Measurements from ENCODE around the gene ZFYVE9. TPM values are rescaled to one million over a fixed set of nuclear protein-coding genes. Genes with fewer than 3 reads are reported as not detected.

Gene ZFYVE9
- total and polyA plus RNA-seq, 10 of the 15 experiments (the other 5 are each of a cell fraction or from before 2014, with no cell fraction given) = 0.26 to 6.9 (median 2.3) TPM

DNA sequence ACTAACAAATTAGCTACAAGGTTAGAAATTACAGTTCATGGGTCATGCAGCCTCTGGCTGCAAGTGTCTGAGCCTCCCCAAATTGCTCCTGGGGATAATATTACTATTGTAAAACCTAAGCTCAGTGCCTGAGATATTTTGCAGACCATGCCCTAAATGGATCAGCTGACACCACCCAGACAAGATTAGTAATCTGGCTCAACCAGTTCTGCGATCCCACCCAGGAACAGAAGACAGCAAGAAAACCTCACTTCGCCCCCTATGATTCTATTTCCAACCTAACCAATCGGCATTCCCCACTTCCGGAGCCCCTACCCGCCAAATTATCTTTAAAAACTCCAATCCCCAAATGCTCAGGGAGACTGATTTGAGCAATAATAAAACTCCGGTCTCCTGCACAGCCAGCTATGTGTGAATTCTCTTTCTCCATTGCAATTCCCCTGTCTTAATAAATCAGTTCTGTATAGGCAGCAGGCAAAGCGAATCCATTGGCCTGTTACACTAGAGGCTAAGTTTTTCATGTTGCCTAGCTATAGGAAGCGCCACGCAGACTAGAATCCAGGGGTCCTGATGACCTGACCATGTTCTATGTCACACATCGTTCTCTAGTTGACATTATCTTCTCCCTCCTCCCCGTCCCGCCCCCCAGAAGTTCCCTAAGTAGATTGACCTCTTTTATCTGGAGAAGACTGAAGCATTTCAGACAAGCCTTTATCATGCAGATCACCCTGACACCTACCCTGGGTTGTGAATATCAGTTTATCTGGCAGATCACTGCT, 22.4 kb upstream of the ZFYVE9 start (continued):
- TF ChIP-seq BCL3 (IDR thresholded peaks at IDR 0.05; ENCODE audit: borderline replicate concordance, insufficient read depth, low read depth, low read length, poor library complexity, severe bottlenecking) (no peak), MYB (IDR thresholded peaks at IDR 0.05; ENCODE audit: borderline replicate concordance, low read depth, low read length) (no peak), SUPT20H (IDR thresholded peaks at IDR 0.05; ENCODE audit: borderline replicate concordance, control insufficient read depth, low read depth, low read length) (no peak), IKZF2 (IDR thresholded peaks at IDR 0.05) (no peak), BMI1 (IDR thresholded peaks at IDR 0.05; ENCODE audit: borderline replicate concordance) (no peak), CEBPZ (IDR thresholded peaks at IDR 0.05; ENCODE audit: low read depth, low read length) (no peak), TAF1 (IDR thresholded peaks at IDR 0.05; ENCODE audit: borderline replicate concordance, low read depth, low read length) (no peak), ZNF24 (IDR thresholded peaks at IDR 0.05) (no peak), GATAD2B (conservative IDR thresholded peaks at IDR 0.05; ENCODE audit: low read depth) (no peak), RELA (IDR thresholded peaks at IDR 0.05; ENCODE audit: borderline replicate concordance, partially characterized antibody) (no peak)
- TF ChIP-seq, protein P1, sequence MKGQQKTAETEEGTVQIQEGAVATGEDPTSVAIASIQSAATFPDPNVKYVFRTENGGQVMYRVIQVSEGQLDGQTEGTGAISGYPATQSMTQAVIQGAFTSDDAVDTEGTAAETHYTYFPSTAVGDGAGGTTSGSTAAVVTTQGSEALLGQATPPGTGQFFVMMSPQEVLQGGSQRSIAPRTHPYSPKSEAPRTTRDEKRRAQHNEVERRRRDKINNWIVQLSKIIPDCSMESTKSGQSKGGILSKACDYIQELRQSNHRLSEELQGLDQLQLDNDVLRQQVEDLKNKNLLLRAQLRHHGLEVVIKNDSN (IDR thresholded peaks at IDR 0.05; ENCODE audit: borderline replicate concordance, extremely low read length, insufficient read depth, low read depth, low read length) = no peak
- TF ChIP-seq, protein P2, sequence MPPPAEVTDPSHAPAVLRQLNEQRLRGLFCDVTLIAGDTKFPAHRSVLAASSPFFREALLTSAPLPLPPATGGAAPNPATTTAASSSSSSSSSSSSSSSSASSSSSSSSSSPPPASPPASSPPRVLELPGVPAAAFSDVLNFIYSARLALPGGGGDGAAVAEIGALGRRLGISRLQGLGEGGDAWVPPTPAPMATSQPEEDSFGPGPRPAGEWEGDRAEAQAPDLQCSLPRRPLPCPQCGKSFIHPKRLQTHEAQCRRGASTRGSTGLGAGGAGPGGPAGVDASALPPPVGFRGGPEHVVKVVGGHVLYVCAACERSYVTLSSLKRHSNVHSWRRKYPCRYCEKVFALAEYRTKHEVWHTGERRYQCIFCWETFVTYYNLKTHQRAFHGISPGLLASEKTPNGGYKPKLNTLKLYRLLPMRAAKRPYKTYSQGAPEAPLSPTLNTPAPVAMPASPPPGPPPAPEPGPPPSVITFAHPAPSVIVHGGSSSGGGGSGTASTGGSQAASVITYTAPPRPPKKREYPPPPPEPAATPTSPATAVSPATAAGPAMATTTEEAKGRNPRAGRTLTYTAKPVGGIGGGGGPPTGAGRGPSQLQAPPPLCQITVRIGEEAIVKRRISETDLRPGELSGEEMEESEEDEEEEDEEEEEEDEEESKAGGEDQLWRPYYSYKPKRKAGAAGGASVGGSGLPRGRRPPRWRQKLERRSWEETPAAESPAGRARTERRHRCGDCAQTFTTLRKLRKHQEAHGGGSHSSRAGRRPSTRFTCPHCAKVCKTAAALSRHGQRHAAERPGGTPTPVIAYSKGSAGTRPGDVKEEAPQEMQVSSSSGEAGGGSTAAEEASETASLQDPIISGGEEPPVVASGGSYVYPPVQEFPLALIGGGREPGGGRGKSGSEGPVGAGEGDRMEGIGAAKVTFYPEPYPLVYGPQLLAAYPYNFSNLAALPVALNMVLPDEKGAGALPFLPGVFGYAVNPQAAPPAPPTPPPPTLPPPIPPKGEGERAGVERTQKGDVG (CRISPR knock-in tag; IDR thresholded peaks at IDR 0.05) = no peak

All from GM12878 (cell line).